NB4 (cell line): ENCODE measurements around the gene TBCC.

ENCODE experiments used
- CTCF ChIP-seq: IDR thresholded peaks from one replicate; pipeline ENCODE4 v1.5.1; 2012; ENCODE audit warnings: low read depth, low read length
- MAX ChIP-seq: IDR thresholded peaks from 2 replicates; pipeline ENCODE4 v1.6.1; 2011; ENCODE audit warnings: low read depth, low read length
- POLR2A ChIP-seq: IDR thresholded peaks from 2 replicates; pipeline ENCODE4 v1.6.1; 2011; ENCODE audit warnings: mild to moderate bottlenecking; ENCODE audit not compliant: insufficient read length; ENCODE audit errors: extremely low read depth

DNA sequence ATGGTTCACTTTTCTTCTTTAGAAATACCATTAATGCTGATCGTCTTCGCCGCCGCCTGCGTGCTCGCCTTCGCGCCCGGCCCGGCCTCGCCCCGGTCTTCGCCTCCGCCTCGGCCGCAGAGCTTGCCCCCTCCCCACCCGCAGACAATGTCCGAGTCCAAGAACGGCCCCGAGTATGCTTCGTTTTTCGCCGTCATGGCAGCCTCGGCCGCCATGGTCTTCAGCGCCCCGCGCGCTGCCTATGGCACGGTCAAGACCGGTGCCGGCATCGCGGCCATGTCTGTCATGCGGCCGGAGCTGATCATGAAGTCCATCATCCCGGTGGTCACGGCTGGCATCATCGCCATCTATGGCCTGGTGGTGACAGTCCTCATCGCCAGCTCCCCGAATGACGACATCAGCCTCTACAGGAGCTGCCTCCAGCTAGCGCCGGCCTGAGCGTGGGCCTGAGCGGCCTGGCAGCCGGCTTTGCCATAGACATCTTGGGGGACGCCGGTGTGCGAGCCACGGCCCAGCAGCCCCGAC is 18.8 kb downstream of the TBCC start:
- TF ChIP-seq MAX = no peak
- no peak for TF ChIP-seq POLR2A
- TF ChIP-seq CTCF = no peak
